HG03378 (cell line): ENCODE data around the gene GPNMB.

Experiments
- ATAC-seq: cut with Tn5 transposase; IDR thresholded peaks from one replicate; pipeline ENCODE4 v1.9.1; 2021; ENCODE audit warnings: mild to moderate bottlenecking, moderate library complexity; ENCODE audit not compliant: unreplicated experiment

Gene GPNMB

GRCh38 chr7:23268167-23268566, 21.6 kb downstream of the GPNMB start:
- ATAC-seq, result no peak

- ATAC-seq, result no peak
These were observed 22.2 kb downstream of the GPNMB start for GRCh38 chr7:23268746-23269145.

DNA sequence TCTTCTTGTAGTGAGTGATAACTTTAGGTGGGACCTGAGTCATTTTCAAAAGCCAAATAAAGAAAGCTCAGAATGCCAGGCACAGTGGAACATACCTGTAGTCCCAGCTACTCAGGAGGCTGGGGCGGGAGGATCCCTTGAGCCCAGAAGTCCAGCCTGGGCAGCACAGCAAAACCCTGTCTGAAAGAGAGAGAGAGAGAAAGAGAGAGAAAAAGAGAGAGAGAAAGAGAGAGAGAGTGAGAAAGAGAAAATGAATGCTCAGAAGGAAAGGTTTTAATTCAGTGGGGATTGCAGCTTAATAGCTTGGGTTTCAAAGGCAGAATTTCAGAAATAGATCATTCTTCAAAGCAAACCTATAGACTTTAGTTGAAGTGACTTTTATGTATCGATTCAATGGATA, 25.7 kb downstream of the GPNMB start:
- ATAC-seq, result no peak

GRCh38 chr7:23273141-23273599, 26.6 kb downstream of the GPNMB start:
- ATAC-seq, result peak; percentile 94

- ATAC-seq, result no peak
These were observed 29.3 kb downstream of the GPNMB start for GRCh38 chr7:23275912-23276311.

- no peak for ATAC-seq
These were observed 29.8 kb downstream of the GPNMB start for GRCh38 chr7:23276376-23276775.

DNA sequence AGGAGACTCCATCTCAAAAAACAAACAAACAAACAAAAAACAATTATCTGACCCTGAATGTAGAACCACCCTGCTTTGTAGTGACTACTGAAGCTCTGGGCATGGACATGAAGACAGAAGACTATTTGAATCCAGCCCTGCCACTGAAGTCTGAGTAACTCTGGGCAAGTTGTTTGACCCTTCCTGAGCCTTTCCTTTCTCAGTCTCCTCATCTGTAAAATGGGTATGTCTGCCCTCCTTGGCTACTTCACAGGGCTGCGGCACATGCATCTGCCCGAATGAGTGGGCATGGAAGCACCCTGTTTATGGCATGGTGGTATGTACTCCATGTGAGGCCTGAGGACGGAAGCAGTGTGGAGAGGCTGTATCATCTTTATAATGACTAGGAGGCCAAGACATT, 30.4 kb downstream of the GPNMB start:
- no peak for ATAC-seq

- ATAC-seq, result no peak
These were observed 30.9 kb downstream of the GPNMB start for GRCh38 chr7:23277359-23277989.

GRCh38 chr7:23279819-23280525, 33.4 kb downstream of the GPNMB start:
- no peak for ATAC-seq

DNA sequence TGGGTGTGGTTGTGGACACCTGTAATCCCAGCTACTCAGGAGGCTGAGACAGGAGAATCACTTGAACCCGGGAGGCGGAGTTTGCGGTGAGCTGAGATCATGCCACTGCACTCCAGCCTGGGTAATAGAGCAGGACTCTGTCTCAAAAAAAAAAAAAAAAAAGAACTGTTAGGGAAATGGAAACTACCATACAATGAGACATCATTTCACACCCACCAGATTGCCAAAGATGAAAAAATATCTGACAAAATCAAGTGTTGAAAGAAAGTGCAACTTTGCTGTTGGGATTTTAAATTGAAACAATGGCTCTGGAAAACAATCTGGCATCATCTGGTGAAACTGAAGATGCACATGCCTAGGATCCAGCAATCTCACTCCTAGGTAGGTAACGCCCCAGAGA, 36.5 kb downstream of the GPNMB start:
- ATAC-seq, result no peak

GRCh38 chr7:23284871-23285270, 38.3 kb downstream of the GPNMB start:
- ATAC-seq, result no peak

- no peak for ATAC-seq
These were observed 39.4 kb downstream of the GPNMB start for GRCh38 chr7:23285657-23286646.

DNA sequence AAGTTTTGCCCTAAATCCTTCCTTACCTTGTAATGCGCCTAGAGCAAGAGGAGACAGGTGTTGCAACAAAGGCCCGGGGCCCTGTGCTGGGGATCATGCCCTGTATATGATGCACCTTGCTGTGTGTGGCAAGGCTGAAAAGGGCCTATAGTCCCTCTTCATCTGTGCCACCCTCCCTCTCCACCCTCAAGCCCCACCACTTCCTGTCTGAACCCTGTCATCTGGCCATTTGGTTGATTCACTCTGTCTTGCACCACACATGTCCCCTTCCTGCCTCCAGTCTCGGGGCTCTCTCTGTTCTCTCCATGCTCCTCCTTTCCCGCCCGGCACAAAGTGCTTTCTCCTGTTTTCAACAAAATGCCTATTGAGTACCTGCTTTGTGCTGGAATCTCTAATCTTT, 41.0 kb downstream of the GPNMB start:
- ATAC-seq, result no peak

DNA sequence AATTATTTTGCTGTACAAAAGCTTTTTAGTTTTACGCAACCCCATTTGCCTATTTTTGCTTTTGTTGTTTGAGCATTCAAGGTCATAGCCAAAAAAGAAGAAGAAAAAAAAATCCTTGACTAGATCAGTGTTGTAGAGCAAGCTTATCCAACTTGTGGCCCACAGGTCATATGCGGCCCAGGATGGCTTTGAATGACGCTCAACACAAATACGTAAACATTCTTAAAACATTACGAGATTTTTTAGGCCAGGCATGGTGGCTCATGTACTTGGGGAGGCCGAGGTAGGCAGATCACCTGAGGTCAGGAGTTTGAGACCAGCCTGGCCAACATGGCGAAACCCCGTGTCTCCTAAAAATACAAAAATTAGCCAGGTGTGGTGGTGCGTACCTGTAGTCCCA, 44.4 kb downstream of the GPNMB start:
- no peak for ATAC-seq

- ATAC-seq, result no peak
These were observed 45.5 kb downstream of the GPNMB start for GRCh38 chr7:23291957-23292560.

DNA sequence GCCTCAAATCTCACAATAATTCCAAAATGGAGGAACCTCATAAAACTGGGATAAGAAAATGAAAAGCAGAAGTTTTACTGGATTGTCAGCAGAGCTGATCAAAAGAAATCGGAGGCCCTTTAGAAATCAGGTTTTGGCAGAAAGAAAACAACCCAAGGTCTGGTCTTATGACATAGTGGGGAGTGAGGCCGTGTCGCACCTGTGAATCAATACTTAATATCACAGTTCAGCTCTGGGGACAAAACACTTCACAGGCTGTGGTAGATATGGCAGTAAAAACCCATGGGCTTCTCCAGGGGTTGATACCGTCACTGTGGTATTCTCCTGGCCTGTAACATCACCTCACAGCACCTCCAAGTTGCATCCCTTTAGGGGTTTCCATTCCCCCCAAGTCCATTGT, 46.0 kb downstream of the GPNMB start:
- ATAC-seq, result no peak

DNA sequence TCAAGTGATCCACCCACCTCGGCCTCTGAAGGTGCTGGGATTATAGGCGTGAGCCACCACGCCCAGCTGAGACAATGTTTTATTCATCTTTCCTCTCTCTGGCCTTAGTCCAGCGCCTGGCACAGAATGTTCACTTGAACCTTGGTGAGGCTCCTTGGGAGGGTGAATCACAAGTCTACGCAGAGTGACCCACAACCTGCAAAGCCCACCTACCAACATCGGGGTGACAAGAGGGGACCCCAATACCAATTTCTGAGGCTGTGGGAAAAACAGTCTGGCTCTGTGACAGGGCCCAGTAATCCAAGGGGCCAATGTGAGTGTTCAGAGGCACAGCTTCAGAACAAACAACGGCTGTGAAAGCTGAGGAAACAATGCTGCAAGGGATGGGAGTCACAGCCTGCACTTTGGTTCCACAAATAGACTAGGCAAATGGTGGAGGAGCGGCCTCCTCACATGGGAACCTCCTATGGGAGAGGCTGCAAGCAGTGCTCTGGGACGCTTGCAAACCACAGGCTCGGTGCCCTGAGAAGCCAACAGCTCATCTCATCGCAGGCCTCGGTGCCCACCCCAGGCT, 47.0 kb downstream of the GPNMB start:
- no peak for ATAC-seq

- no peak for ATAC-seq
These were observed 48.2 kb downstream of the GPNMB start for GRCh38 chr7:23294549-23295400.

DNA sequence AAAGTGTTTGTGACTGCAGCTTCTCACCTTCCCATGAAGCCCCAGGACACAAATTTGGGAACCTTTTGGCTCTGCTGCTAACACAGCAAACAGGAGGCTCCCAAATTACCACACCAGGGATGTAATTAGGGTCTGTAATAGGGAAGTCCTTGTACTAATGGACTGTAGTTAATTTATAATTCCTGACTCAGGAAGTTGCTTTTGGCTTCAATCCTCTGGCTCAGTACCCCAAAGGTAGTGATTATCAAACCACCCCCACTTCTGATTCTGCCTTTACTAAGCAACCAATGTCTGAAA, 48.8 kb downstream of the GPNMB start:
- ATAC-seq, result no peak
